HG03103 (cell line): ENCODE data around the gene PDE6D.

ENCODE experiments used
- ATAC-seq: cut with Tn5 transposase; IDR thresholded peaks from one replicate; pipeline ENCODE4 v1.9.1; 2021; ENCODE audit warnings: low read depth; ENCODE audit not compliant: unreplicated experiment

The PDE6D gene

DNA sequence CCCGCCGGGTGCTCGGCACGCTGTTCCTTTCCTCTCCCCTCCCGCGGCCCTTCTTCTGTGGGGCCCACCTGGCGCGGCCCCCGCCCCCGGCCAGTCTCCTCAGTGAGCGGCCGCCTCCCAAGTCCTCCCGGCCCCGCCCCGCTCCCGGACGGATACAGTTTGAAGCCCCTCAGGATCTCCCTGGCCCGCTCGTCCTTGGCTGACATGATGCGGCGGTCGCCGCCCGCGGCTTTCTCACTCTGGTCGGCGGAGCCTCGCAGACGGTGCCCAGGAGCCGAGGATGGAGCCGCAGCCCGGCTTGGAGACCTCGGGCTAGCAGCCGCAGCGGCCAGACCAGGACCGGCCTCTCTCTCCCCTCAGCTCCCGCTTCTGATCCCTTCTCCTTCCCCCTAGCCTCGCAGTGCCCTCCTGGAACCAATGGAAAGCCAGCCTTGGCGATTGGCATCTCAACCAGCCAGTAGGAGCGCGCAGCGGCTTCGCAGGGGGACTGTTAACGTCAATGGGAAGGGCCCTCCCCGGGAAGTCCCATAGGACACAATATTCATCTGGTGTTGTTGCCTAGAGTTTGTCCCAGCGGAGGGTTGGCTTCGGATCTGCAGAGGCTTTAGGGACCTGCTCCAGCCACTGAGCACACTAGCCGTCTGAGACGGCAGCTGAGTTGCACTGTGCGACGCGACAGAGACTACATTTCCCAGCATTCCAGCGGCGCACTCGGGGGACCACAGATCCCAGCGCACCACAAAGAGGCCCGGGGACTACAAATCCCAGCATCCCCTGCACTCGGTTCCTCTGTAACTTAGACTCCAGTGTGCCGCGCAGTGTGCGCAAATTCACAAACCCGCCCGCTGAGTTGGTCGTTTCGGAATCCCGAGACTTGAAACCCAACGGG lies at the start of gene PDE6D:
Gene PDE6D, minus strand, starts transcription at position 374 of the 889 bp plus-strand sequence. Its CDS starts 168 bp downstream, at position 206.
- ATAC-seq, result peak; percentile 84

DNA sequence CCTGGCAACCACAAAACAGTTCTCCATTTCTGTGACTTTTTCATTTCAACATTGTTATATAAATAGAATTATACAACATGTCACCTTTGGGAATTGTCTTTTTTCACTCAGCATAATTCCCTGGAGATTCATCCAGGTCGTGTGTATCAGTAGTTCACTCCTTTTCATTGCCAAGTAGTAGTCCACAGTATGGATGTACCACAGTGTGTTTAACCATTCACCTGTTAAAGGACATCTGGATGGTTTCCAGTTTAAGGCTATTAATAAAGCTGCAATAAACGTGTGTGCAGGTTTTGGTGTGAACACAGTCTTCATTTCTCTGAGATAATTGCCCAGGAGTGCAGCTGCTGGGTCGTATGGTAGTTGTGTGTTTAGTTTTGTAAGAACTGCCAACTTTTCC lies 40.8 kb upstream of the PDE6D start:
- no peak for ATAC-seq

DNA sequence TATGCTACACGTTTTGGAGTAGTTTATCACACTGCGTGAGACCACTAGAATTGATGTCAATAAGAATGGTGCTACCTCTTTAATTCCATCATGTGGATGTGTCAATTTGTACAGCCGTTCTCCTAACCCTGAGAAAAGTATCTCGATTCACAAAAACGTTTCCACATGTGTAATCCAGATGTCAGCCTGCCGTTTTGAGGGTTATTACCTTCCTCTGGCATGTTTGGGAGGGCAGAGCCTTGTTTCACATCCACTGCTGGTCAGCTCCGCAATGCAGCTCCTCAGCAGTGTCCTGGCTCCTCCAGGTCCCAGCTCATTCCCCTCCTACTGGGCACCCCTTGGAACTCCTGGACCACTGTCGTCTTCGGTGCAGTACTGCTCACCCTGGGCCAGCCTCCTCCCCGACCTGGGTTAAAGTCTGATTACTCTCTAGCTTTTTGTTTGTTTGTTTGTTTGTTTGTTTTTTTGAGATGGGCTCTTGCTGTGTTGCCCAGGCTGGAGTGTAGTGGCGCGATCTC lies 39.8 kb upstream of the PDE6D start:
- no peak for ATAC-seq

DNA sequence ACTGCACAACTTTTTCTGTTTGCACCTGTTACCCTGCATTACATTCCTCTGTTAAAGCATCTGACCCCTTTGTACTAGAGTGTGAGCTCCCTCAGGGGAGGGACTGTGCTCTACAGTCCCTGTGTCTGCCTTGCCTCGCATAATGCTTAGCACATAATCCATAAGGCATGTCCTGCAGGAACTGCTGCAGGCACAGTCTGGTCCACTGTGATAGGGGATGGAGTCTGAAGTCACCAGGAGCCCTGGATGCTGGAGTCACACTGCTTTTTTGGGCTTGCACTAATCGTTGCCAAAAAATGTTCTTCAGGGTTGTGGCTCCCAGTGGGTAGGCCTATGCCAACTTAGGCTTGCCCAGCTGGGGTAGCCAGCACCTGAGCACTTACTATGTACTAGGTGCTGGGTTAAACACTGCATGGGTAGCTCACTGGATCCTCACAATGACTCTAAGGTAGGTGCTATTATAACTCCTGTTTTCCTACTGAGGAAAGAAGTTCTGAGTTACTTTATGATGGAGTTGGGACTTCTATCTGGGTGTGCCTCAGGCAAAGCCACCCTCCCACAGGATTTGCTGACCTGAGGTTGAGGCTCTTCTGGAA lies 38.5 kb upstream of the PDE6D start:
- ATAC-seq, result no peak

DNA sequence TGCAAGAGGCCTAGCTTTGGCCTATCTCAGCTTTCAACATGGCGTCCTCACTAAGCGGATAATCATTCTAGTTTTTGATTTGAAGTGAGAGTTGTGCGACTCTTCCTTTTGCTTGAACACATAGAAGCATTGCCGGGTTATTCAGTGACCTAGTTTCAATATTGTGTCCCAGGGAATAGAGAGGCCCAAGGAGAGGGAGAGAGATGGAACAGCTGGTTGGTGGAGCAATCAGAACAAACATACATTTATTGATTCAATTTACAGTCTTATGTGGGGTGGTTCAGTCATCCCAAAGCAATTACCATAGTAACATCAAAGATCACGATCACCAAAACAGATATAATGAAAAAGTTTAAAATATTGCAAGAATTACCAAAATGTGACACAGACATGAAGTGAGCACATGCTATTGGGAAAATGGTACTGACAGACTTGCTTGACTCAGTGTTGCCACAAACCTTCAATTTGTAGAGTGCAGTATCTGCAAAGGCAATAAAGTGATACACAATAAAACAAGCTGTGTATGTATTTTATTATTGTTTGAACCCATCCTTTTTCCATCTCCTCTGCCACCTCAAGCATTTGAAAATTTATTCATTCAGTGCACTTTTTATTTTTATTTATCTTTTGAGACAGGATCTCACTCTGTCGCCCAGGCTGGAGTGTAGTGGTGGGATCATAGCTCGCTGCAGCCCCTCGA lies 35.4 kb upstream of the PDE6D start:
- no peak for ATAC-seq

DNA sequence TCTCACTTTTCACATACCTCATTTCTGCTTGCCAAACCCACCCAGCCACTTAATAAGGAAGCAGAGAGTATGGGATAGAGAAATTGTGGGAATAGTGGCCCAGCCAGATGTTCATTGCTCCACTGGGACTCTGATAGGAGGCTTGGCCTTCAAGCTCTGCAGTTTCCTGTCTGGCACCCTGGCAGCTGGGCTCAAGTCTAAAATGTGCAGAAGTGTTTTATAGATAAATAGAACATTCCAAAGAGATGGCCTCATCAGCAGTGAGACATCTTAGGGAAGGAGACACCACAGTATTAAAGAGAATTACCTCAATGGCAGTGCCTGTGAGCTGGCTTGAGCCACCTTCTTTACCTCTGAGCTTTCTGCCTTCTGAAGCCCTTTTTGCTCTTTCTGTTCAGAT lies 29.8 kb upstream of the PDE6D start:
- no peak for ATAC-seq

DNA sequence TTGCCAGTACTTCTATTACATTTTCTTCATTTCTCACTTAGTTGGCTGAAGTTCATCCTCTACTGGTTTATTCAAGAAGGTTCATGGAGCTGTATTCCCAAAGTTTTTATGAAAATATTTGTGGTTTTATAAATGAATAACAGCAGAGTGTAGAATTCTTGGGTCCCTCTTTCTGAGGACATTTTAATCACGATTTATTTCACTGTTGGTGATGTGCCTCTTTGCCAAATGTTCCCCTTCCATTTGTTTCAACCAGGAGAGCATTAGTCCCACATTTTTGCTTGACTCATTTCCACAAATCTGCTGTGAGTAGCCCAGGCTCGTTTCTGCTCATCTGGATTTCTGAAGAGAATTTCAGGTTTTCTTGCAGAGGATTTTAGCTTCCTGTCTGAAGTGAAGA lies 25.9 kb upstream of the PDE6D start:
- ATAC-seq, result no peak

DNA sequence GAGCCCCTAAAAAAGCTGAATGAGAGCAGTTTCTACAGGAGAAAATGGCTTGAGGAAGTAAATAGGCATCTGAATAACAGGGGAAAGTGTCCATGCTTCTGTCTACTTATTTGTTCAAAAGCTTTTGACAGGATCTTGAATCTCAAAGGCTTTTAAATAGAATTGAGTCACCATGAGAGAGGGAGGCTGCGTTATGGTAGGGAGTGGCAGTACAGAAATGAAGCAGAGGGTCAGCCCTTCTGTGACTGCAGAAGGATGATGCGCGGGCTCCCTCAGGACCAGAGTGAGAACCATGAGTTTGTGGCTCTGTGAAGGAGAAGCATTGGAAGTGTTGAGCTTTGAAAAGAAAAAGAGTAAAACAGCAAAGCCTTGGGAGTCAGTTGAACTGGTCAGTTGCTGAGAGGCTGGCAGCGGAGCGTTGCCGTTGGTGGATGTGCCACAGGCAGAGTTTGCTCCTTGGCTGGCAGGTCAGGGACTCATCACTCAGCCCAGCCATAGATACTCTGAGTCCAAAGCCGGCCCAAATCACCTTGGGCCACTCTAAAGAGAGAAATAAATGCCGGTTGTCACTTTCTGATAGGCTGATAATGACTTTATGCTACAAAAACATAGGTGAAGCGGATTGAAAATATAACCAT lies 22.5 kb upstream of the PDE6D start:
- ATAC-seq, result no peak

DNA sequence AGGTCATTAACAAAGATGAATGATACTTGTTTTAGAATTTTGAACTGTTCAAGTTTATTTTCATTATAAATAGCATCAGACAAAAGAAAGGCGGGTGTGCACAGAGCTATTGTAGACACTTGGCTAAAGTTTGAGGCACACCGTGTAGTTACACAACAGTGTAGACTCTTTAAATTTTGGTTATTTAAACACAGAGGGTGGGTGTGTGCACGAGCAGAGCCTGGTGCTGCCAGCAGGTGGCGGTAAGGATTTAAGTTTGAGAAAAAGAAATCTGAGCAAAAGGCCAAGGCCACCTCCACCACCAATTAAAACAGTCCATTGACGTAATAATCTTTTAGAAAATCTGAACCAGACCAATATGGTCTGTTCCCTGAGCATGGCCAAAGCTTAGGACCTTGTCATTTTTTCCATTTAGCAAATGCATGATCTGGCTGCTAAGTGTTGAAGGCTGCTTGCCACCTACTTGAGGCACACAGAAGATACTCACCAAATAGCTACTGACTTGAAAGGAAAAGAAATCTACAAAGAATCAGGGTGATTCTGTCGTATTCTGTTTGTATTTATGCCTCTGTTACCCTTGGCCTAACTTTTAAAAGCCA lies 19.5 kb upstream of the PDE6D start:
- ATAC-seq, result no peak

DNA sequence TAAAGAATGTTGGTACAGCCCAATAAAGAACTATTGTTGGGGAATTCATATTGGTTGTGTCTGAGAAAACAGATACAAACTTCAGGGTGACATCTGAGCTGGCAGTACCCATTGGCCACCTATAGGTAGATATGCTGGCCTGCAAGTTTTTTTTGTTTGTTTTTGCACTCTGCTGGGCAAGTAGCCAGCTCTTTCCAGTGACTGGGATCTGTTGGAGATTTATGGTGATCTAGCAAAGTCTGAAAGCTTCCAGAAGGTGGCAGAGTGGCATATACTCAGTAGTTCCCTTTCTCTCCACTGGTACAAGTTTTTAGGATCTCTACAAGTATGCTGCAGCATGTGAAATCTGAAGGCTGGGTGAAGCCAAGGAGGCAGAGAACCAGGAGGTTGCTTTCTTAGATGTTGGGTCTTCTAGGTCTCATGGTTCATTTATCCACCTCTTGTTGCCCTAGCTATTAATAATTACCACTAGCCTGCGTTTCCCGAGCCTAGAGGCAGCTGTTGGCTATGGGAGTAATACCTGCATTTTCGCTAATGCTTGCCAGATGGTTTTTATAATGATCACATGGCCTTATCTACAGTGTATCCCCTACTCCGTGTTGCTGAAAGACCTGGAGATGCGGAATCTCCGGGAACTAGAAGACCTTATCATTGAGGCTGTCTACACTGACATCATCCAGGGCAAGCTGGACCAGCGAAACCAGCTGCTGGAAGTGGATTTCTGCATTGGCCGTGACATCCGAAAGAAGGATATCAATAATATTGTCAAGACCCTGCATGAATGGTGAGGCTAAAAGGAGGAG lies 14.6 kb upstream of the PDE6D start:
- no peak for ATAC-seq

DNA sequence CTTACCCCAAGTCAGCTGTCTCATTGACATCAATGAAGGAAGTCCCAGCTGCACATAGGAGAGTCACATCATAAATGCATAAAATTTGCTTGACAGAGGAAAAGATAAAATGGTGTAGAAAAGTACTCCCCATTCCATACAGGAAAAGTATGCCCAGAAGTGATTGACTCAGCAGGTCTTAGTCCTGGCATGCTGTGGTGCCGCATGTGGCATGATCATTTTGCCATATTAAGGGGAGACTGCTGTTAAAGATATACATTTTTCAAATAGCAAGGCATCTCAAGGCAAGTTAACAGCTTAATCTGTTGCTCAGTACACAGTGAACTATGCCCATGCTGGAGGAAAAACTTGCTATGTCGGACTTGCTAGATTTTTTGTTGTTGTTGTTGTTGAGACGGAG lies 13.3 kb upstream of the PDE6D start:
- no peak for ATAC-seq

DNA sequence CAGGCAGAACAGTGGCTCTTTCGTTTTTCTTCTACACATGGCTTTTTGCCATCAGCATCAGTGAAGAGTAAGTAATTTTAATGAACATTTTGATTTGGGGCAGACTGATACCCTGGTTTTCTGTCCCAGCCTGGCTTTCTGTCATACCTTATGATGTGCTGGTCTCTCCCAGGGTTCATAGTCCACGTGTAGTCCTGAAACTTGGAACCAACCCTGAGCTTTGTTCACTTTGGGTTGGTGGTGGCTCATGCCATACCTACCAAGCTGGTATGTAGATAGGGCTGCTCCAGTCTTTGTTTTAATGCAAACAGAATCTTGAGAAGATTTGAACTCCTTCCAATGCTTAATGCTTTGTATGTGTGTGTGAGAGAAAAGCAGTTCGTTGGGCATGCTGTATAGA lies 10.0 kb upstream of the PDE6D start:
- no peak for ATAC-seq

DNA sequence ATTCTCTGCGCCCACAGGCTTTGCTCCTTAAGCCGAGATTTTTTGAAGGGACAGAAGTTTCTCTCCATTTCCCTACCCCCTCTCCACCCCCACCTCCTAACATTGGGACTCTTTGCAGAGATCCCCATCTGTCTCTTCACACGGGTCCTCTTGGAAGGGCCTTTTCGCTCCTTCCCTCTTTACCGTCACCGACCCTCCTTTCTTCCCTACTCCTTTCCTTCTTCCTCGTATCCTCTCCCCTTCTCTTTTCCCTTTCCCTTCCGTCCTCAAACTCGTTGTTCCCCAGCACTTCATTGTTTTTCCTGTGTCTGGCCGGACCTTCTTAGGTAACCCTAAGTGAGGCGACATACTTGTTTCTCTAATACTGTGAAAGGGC lies 5.8 kb upstream of the PDE6D start:
- no peak for ATAC-seq

DNA sequence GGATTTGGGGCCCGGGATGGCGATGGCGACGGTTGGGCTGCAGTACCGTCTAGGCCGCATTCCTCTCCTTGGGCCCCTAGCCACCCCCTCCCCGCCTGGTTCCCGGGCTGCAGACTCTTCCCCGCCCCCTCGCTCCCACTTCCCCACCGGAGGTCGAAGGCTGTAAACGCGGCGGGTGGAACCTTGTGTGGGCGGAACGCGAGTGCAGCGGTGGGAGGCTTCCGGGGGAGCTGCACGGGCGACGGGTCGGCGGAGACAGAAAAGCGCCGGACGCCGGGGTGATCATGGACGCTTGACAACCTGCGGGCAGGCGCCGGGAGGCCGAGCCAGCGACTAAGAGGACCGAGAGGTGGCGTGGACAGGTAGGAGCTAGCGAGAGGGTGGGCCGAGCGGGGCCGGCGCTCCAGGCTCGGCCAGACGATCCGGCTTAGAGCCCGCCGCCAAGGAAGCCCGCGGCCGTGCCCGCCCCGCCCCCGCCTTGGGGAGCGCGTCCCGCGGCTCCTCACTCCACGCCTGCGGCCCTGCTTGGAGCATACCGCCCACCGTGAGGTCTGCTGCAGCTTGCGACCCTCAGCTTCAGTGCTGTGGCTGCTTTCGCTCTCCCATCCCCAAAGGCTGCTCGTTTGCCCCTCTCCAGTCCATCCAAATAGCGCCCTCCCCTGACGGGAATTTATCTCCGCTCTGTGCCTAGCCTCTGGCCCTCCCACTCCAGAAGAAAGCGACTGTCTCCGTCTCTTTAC lies 5.3 kb upstream of the PDE6D start, which contains the start of gene COPS7B:
Gene COPS7B, plus strand, starts transcription at position 269 of the 740 bp plus-strand sequence. CDS start 2,126 bp downstream, outside the sequence.
- peak; percentile 56 for ATAC-seq

DNA sequence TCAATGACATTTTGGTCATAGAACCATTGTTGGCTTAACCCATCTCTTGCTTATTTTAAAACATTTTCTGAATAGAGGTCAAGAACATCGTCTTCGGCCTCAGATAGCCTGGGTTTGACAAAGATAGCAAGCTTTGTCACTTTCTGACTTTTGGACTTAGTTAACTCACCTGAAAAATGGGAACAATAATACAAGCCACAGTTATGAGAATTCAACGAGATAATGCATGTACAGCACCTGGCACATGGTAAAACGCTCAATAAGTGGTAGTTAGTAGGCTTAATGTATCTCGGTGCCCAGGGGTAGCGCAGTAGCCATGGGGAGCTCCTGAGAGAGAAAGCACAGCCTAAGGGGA lies 4.7 kb upstream of the PDE6D start:
- ATAC-seq, result no peak

DNA sequence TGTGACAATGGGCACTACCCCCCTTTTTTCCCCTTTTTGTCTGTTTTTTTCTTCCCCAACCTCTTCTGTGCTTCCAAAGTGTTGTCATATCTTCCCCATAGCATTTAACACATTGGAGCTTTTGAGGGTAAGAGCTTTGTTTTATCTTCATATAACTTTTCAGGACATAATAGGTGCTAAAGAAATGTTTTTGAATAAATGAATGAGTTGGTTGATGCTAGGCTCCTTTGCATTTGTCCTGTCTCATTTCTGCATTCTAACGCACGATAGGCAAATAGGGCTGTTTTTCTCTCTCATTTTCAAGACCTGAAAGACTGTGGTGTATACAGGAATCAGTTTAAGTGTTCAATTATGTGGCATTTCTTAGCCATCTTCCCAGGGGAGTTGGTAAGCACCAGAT lies 4.3 kb upstream of the PDE6D start:
- ATAC-seq, result no peak

DNA sequence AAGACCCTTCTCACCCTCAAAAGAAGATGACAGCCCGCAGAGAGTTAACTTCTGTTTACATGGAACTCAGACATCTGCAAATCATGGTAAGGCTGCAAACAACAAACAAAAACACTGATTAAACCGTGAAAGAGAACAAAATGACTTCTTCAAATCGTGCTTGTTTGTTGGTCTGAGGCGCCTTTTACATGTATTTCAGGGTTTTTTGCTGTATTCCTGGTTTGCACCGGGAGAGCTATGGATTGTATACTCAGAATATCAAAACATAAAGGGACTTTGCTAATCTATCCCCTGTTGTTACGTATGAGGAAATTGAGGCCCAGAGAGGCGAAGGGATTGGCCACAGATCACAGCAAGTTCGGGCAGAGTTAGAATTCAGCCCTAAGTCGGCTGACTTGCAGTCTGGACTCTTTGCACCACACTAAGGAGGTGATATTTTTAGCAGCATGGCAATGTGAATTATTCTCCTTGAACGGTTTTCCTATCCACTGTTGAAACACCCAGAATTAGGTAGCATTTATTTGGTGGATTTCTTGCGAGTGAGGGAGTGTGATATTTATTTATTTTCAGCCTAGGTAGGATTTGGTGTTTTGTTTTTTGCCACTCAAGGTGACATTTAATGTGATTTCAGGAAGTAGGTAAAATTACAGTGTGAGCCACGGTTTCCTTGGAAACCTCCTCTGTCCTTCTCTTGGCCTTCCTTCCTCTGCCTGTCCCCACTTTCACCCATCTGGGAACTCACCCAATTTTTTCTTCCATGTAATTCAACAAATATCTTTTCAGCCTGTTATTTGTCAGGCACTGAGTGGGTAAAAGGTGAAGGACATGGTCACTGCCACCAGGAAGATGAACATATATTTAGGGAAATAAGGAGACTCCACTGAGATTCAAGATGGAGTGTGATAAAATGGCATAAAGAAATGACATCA lies 980 bp upstream of the PDE6D start:
- no peak for ATAC-seq
